ENCODE measurements around the gene SI. TPM values are rescaled to one million over a fixed set of nuclear protein-coding genes. Genes with fewer than 3 reads are reported as not detected.
"Not testable (repeated sequence)": the region's sequence is repeated elsewhere in the genome, so short reads cannot be mapped to it uniquely, and the experiment has no call there.

SI gene
- total RNA-seq, 2 experiments from 2014 or later, result not detected

DNA sequence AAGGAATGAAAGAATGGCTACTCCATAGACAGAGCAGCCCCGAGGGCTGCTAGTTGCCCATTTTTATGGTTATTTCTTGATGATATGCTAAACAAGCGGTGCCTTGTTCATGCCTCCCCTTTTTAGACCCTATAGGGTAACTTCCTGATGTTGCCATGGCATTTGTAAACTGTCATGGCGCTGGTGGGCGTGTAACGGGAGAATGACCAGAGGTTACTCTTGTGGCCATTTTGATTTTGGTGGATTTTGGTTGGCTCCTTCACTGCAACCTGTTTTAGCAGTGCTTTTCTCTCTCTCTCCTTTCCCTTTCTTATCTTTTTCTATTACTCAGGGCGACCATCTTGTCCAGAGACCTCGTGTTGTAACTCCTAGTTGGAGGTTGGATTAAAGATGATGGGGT lies 126.9 kb downstream of the SI start:
- H3K9me3 Mint-ChIP-seq; H3K4me1 Mint-ChIP-seq (ENCODE audit: low read depth); H3K36me3 Mint-ChIP-seq (ENCODE audit: low read depth); CTCF ChIA-PET; H3K4me3 Mint-ChIP-seq; H3K27ac Mint-ChIP-seq; DNase-seq; H3K27me3 Mint-ChIP-seq (ENCODE audit: low read depth); intact Hi-C loops (cut with micrococcal nuclease): not testable (repeated sequence)

DNA sequence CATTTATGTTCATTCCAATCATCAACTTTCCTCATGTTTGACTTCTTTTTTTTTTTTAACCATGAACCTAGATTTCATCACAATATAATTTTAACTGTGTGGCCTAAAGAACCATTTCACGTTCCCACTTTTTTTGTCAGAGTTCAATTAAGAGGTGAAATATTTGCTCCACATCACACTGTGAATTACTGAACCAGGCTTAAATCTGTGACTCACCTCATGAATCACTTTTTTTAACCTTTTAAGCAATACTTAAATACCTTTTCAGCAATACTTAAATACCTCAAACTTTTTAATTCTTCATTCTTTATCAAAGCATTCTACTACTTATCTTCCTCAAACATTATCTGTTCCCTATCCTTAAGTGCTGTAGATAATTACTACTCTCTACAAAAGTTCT lies 137.6 kb downstream of the SI start:
- Mint-ChIP-seq H3K27ac (no peak overlapping the region), H3K4me3 (no peak overlapping the region), H3K36me3 (ENCODE audit: low read depth) (no peaks in the 10 kb centered on the region), H3K9me3 (peaks cover 16% of the 10 kb centered on the region), H3K27me3 (ENCODE audit: low read depth) (no peaks in the 10 kb centered on the region), H3K4me1 (ENCODE audit: low read depth) (no peaks in the 10 kb centered on the region)
- CTCF ChIA-PET, result no interaction called here
- no peak for DNase-seq
- intact Hi-C loops (cut with micrococcal nuclease), result no loop called here

DNA sequence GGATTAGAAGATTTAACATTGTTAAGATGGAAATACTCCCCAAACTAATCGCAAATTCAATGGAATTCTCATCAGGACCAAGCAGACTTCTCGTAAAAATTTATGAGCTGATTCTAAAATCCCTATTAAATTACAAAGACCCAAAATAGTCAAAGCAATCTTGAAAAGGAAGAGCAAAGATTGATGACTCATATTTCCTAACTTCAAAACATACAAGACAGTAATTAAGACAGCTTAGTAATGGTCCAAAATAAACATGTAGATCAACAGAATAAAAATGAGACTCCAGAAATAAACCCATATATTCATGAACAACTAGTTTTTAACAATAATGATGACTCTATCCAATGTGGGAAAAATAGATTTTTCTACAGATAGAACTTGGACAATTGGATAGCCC lies 148.7 kb downstream of the SI start:
- no peaks in the 10 kb centered on the region for H3K36me3 Mint-ChIP-seq (ENCODE audit: low read depth)
- CTCF ChIA-PET, result no interaction called here
- no peak for DNase-seq
- H3K27me3 Mint-ChIP-seq (ENCODE audit: low read depth), result no peaks in the 10 kb centered on the region
- H3K4me1 Mint-ChIP-seq (ENCODE audit: low read depth), result no peaks in the 10 kb centered on the region
- intact Hi-C loops (cut with micrococcal nuclease), result no loop called here
- H3K9me3 Mint-ChIP-seq, result peaks cover 2% of the 10 kb centered on the region
- H3K27ac Mint-ChIP-seq, result no peak overlapping the region
- no peak overlapping the region for H3K4me3 Mint-ChIP-seq

Other genes with a start within 250 kb of the SI start
- gene SLITRK3, start 117.9 kb upstream of the SI start, total RNA-seq, result not detected

Data from activated naive CD4-positive, alpha-beta T cell treated with anti-CD3 and anti-CD28 coated beads for 36 hours (primary cell).